ENCODE measurements around the gene PITX1. TPM values are rescaled to one million over a fixed set of nuclear protein-coding genes. Genes with fewer than 3 reads are reported as not detected.

PITX1 gene
- total RNA-seq, 1 donor from 2014 or later, result 141 TPM

DNA sequence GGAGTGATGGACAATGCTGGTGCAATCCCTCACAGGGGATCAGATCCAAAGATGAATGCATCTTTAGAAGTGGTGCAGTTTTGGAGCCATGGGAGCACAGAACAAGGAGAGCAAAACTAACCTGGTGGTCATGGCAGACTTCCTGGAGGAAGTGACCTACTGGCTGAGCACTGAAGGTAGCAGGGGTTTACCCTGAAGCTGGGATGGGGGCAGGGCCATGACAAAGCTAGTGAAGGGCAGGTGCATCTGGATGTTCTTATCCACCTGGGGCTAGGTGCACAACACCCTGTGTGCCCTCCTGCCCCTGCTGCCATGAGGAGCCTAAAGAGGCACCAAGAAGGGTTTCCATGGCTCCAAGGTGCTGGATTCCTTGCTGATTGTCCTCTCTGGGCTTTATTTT, 11.5 kb upstream of the PITX1 start:
- H3K27me3 ChIP-seq, result no peaks in the 10 kb centered on the region
- H3K4me1 ChIP-seq, result peaks cover 5% of the 10 kb centered on the region
- intact Hi-C loops (cut with DNase I), result no loop called here
- no peak overlapping the region for H3K27ac ChIP-seq
- no peaks in the 10 kb centered on the region for H3K9me3 ChIP-seq
- no peak for DNase-seq (ENCODE audit: extremely low spot score in 2 of 2)
- H3K4me3 ChIP-seq, result no peak overlapping the region
- H3K36me3 ChIP-seq, result no peaks in the 10 kb centered on the region
- TF ChIP-seq POLR2AphosphoS5 (IDR thresholded peaks at IDR 0.05; ENCODE audit: insufficient read depth in 1 of 2, low read depth in 1 of 2), result no peak

DNA sequence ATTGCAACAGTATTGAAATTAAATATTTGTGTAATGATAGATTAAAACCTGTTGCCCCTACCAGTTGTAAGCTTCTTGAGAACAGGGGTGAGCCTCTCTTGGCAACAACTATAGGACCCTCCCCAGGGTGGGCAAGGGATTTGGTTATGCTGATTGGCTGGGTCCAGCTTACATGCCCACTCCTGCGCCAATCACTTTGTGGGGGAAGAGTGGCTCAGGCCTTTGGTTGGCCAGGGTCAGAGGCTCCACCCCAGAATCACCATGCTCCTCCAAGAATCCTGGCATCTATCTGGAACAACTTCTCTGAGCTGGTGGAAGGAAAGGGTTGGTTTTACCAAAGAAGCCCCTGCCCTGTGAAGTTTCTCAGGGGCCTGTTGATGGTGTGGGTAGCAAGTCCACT, 8.6 kb upstream of the PITX1 start:
- DNase-seq (ENCODE audit: extremely low spot score in 2 of 2), result no peak
- intact Hi-C loops (cut with DNase I), result no loop called here
- no peak overlapping the region for H3K4me3 ChIP-seq
- peaks cover 6% of the 10 kb centered on the region for H3K27me3 ChIP-seq
- H3K9me3 ChIP-seq, result no peaks in the 10 kb centered on the region
- TF ChIP-seq POLR2AphosphoS5 (IDR thresholded peaks at IDR 0.05; ENCODE audit: insufficient read depth in 1 of 2, low read depth in 1 of 2), result no peak
- no peak for TF ChIP-seq POLR2A (IDR thresholded peaks at IDR 0.05)
- H3K4me1 ChIP-seq, result peaks cover 22% of the 10 kb centered on the region
- no peak overlapping the region for H3K27ac ChIP-seq
- no peaks in the 10 kb centered on the region for H3K36me3 ChIP-seq

DNA sequence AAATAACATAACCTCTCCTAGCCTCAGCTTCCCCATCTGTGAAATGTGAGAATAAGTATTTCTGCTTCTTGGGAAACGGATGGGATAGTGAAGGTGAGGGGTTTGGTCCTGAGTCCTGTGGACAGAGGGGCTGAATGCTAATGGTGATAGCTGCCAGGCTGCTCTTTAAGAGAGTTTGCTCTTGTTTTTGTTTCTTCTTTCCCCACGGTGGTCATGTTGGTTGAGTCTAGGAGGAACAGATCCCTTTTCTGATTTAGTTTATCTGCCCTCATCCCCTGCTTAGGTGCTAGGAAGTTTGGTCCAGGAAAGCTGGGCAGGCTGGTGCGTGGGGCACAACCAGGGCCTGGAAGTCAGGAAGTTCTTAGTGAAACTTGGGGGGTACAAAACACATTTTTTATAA, 7.7 kb upstream of the PITX1 start:
- intact Hi-C loops (cut with DNase I), result no loop called here
- H3K4me1 ChIP-seq, result peaks cover 18% of the 10 kb centered on the region
- TF ChIP-seq, protein P1, sequence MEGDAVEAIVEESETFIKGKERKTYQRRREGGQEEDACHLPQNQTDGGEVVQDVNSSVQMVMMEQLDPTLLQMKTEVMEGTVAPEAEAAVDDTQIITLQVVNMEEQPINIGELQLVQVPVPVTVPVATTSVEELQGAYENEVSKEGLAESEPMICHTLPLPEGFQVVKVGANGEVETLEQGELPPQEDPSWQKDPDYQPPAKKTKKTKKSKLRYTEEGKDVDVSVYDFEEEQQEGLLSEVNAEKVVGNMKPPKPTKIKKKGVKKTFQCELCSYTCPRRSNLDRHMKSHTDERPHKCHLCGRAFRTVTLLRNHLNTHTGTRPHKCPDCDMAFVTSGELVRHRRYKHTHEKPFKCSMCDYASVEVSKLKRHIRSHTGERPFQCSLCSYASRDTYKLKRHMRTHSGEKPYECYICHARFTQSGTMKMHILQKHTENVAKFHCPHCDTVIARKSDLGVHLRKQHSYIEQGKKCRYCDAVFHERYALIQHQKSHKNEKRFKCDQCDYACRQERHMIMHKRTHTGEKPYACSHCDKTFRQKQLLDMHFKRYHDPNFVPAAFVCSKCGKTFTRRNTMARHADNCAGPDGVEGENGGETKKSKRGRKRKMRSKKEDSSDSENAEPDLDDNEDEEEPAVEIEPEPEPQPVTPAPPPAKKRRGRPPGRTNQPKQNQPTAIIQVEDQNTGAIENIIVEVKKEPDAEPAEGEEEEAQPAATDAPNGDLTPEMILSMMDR (IDR thresholded peaks at IDR 0.05), result no peak
- TF ChIP-seq POLR2AphosphoS5 (IDR thresholded peaks at IDR 0.05; ENCODE audit: insufficient read depth in 1 of 2, low read depth in 1 of 2), result no peak
- TF ChIP-seq POLR2A (IDR thresholded peaks at IDR 0.05), result no peak
- peaks cover 6% of the 10 kb centered on the region for H3K27me3 ChIP-seq
- DNase-seq (ENCODE audit: extremely low spot score in 2 of 2), result no peak
- no peaks in the 10 kb centered on the region for H3K36me3 ChIP-seq
- no peak overlapping the region for H3K27ac ChIP-seq
- no peak overlapping the region for H3K4me3 ChIP-seq
- H3K9me3 ChIP-seq, result no peaks in the 10 kb centered on the region

DNA sequence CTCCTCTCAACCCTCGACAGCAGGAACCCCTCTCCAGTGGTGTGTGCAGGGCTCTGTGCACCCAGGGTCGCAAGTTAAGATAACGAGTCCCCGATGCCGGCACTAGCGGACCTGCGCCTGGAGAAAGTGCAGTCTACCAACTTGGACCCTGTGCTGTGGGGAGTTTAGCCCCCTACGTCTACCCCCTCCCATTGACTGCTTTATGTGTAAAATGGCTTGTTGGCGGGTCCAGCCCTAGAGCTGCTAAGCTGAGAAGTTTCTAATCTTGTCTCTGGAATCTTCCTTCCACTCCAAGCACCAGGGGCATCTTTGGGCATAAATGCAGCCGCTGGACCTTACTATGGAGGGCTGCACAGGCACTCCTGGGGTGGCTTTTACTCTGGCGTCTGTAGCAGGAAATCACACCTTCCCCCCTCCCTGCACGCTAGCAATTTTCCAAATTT, 7.1 kb upstream of the PITX1 start:
- DNase-seq (ENCODE audit: extremely low spot score in 2 of 2), result no peak
- no peak overlapping the region for H3K4me3 ChIP-seq
- H3K27me3 ChIP-seq, result peaks cover 6% of the 10 kb centered on the region
- no peaks in the 10 kb centered on the region for H3K36me3 ChIP-seq
- no peak overlapping the region for H3K27ac ChIP-seq
- H3K4me1 ChIP-seq, result peaks cover 18% of the 10 kb centered on the region
- intact Hi-C loops (cut with DNase I), result no loop called here
- TF ChIP-seq POLR2AphosphoS5 (IDR thresholded peaks at IDR 0.05; ENCODE audit: insufficient read depth in 1 of 2, low read depth in 1 of 2), result no peak
- TF ChIP-seq, protein P1 (IDR thresholded peaks at IDR 0.05), result no peak
- no peak for TF ChIP-seq POLR2A (IDR thresholded peaks at IDR 0.05)
- no peaks in the 10 kb centered on the region for H3K9me3 ChIP-seq

DNA sequence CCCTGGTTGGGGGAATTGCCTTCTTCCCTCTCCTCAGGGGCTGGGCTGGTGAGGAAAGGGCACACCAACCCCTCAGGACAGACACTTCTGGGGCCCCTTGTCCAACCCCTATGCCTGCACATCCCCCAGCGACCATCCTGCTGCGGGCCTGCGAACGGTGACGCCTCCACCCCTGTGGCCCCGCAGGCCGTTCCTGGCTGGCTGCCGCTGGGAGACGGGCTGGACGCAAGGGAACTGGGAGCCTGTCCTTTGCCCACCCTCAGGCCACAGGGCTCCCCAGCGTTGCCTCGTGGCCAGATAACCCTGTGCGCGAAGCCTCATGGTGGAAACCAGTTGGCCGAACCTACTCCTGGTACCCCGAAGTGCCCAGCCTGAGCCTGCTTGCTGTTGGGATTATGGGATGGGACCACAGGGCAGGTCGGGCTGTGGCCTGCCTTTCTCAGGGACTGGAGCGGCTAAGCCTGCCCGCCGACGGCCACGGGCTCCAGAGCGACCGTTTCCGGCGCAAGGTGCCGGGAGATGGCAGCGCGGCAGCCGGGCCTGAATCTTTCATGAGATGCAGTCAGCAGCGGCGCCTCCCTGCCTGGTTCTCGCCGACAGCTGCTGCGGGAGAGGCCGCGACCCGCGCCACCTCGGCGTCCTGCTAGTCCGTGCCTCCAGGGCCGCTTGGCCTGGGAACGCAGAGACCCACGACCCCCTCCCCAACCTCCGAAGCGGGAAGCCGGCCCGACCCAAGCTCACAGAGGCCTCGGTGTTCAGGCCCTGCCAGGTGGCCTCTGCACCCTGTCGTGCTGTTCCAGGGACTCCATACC, 6.5 kb upstream of the PITX1 start:
- Histone ChIP-seq H3K4me3 (peak overlapping the region in 1 of 2 donors; percentile 51), H3K4me1 (peaks cover 18% of the 10 kb centered on the region), H3K27ac (no peak overlapping the region), H3K36me3 (no peaks in the 10 kb centered on the region), H3K9me3 (no peaks in the 10 kb centered on the region), H3K27me3 (peaks cover 6% of the 10 kb centered on the region)
- DNase-seq (ENCODE audit: extremely low spot score in 2 of 2), result no peak
- intact Hi-C loops (cut with DNase I), result no loop called here
- TF ChIP-seq, protein P1 (IDR thresholded peaks at IDR 0.05), result no peak
- no peak for TF ChIP-seq POLR2AphosphoS5 (IDR thresholded peaks at IDR 0.05; ENCODE audit: insufficient read depth in 1 of 2, low read depth in 1 of 2)
- TF ChIP-seq POLR2A (IDR thresholded peaks at IDR 0.05), result no peak

DNA sequence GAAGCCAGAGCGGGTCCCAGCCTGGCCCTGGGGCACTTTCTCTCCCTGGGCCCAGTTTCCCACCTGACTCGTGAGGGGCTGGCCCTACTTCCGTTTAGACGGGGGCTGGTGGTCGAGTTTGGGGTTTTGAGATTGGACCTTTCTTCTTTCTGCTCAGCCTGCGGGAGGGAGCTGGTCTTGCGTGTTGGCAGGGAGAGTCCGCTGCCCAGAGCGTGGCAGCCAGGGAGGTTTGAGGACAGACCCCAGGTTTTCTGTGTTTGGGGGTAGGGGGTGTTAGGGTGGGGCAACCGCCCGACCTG, 6.0 kb upstream of the PITX1 start:
- H3K4me3 ChIP-seq, result peak overlapping the region in 1 of 2 donors; percentile 51
- H3K9me3 ChIP-seq, result no peaks in the 10 kb centered on the region
- TF ChIP-seq, protein P1 (IDR thresholded peaks at IDR 0.05), result no peak
- no peak for TF ChIP-seq POLR2AphosphoS5 (IDR thresholded peaks at IDR 0.05; ENCODE audit: insufficient read depth in 1 of 2, low read depth in 1 of 2)
- no peak for TF ChIP-seq POLR2A (IDR thresholded peaks at IDR 0.05)
- no peak for DNase-seq (ENCODE audit: extremely low spot score in 2 of 2)
- peaks cover 6% of the 10 kb centered on the region for H3K27me3 ChIP-seq
- peaks cover 24% of the 10 kb centered on the region for H3K4me1 ChIP-seq
- intact Hi-C loops (cut with DNase I), result no loop called here
- H3K27ac ChIP-seq, result peak overlapping the region; percentile 95
- H3K36me3 ChIP-seq, result no peaks in the 10 kb centered on the region
